Left ventricle myocardium inferior (tissue), 1 donor: ENCODE results near the gene RREB1. TPM values are rescaled to one million over a fixed set of nuclear protein-coding genes. Genes with fewer than 3 reads are reported as not detected.

ENCODE experiments used
- DNase-seq: peaks from one replicate; pipeline ENCODE4 v3.0.0-alpha.2; 2020
- H3K27ac ChIP-seq: fragments of 200-600 bp; replicated peaks from 2 replicates; pipeline ENCODE4 v1.8.0; 2021
- H3K27me3 ChIP-seq: fragments of 200-600 bp; 2 replicates; pipeline ENCODE4 v1.8.0; 2021; ENCODE audit warnings: low read depth
- H3K36me3 ChIP-seq: fragments of 200-600 bp; 2 replicates; pipeline ENCODE4 v1.8.0; 2021
- H3K4me1 ChIP-seq: fragments of 200-600 bp; 2 replicates; pipeline ENCODE4 v1.8.0; 2021
- H3K4me3 ChIP-seq: fragments of 200-600 bp; 2 replicates; pipeline ENCODE4 v1.8.0; 2021; ENCODE audit warnings: mild to moderate bottlenecking, moderate library complexity
- H3K9me3 ChIP-seq: fragments of 200-600 bp; replicated peaks from 2 replicates; pipeline ENCODE4 v1.8.0; 2021
- CTCF ChIP-seq: fragments of 200-600 bp; IDR thresholded peaks from 2 replicates; pipeline ENCODE4 v1.8.0; 2021; ENCODE audit warnings: antibody characterized with exemption, mild to moderate bottlenecking, borderline replicate concordance
- intact Hi-C: fragments of 100-400 bp; cut with micrococcal nuclease; formaldehyde crosslinking; loops from one replicate; pipeline ENCODE4 v1.11.0; 2022
- total RNA-seq: library from RNA; stranded (reverse); fragmentation: NEBNext Ultra II Directional; extraction: Animal tissue kit (Norgen Biotek cat#: 25700); gene quantifications from one replicate; pipeline ENCODE4 v1.2.1, GENCODE V29; 2021
- donor health status: DM: no; HTN: yes; CAD: no; lungs with severe emphysema.

The RREB1 gene
- total RNA-seq, 1 donor from 2014 or later = 33.3 TPM

GRCh38 chr6:7165002-7165889 lies 57.5 kb downstream of the RREB1 start:
- TF ChIP-seq CTCF = no peak
- no peak for DNase-seq
- Histone ChIP-seq H3K27me3 (no peaks in the 10 kb centered on the region), H3K36me3 (no peaks in the 10 kb centered on the region), H3K9me3 (no peaks in the 10 kb centered on the region), H3K27ac (peak overlapping the region; percentile 58), H3K4me3 (no peak overlapping the region), H3K4me1 (peaks cover 95% of the 10 kb centered on the region)
- intact Hi-C loops = no loop called here

- Histone ChIP-seq H3K36me3 (no peaks in the 10 kb centered on the region), H3K4me1 (peaks cover 96% of the 10 kb centered on the region), H3K4me3 (no peak overlapping the region), H3K9me3 (no peaks in the 10 kb centered on the region), H3K27ac (peak overlapping the region; percentile 58), H3K27me3 (no peaks in the 10 kb centered on the region)
- DNase-seq = no peak
- intact Hi-C loops = no loop called here
- TF ChIP-seq CTCF = no peak
Measured at GRCh38 chr6:7165890-7166267, 58.1 kb downstream of the RREB1 start.

DNA sequence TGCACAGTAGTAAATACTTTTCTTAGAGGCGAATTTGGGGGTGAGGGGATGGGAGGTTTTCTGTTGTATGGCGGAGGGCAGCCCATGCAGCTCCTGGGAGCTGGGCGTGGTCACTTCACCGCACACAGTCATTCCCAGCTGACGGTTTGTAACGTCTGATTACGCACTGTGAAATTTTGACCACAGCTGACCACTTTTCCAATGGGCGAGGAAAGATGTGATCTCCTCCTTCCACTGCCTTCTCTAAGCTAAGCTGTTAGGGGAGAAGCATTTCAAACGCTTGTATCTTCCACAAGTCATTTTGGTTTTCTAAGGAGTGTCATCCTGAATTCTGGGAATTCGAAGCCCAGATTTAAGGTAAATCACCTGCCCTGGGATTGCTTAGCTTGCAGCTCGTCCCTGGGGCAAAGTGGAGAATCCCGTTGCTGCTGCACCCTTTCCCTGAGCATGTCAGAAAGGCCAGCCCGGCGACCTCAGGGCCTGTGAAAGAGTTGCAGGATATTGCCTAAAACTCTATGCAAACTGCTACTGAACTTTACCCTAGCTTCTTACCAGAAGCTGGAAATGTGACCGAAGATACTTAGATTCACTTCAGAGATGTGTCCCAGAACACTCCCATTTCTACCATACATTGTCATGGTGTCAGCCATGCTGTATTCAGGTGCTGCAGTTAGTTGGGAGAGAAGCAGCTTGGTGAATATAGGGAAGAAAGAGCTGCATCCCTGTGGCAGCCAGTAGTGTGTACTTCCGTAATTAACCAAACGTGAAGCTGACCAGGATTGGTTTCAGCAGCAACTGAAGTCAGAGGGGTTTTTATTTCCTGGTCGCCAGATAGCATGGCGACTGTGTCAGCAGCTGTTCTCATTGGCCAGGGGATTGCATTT lies 58.9 kb downstream of the RREB1 start:
- TF ChIP-seq CTCF = no peak
- no peak for DNase-seq
- Histone ChIP-seq H3K4me1 (peaks cover 96% of the 10 kb centered on the region), H3K27me3 (no peaks in the 10 kb centered on the region), H3K4me3 (no peak overlapping the region), H3K36me3 (no peaks in the 10 kb centered on the region), H3K9me3 (no peaks in the 10 kb centered on the region), H3K27ac (peak overlapping the region; percentile 4)
- intact Hi-C loops = no loop called here

GRCh38 chr6:7169296-7169721 lies 61.5 kb downstream of the RREB1 start:
- Histone ChIP-seq H3K36me3 (no peaks in the 10 kb centered on the region), H3K27me3 (no peaks in the 10 kb centered on the region), H3K27ac (peak overlapping the region; percentile 66), H3K4me3 (no peak overlapping the region), H3K4me1 (peaks cover 98% of the 10 kb centered on the region), H3K9me3 (no peaks in the 10 kb centered on the region)
- intact Hi-C loops = no loop called here
- no peak for TF ChIP-seq CTCF
- DNase-seq = peak; percentile 61

DNA sequence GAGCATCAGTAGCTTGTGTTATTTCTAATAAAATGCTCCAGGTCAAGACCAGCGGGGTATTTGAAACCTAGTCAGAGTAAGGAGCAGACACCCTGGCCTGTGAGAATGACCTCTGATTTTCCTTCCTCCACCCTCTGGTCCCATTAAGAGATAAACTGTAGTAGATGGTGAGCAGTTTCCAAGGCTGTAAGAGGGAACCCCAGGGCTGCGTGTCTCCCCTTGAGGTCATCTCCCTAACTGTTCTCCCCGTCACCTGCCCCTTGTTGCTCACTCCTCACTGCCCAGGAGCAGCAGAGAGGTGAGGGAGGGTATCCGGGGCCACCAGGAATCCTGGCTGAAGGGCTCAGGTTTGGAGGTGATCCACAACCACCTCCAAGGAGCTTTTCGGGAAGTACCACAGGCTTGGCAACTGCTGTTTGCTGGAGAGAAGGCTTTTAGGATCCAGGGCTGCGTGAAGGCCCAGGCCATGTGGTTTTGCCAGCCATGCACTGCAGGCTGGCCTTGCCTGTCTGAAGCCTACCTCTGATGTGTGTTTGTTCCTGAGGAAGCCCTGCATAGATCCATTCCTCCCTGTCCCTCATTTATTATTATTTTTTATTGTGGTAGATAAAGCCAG lies 62.5 kb downstream of the RREB1 start:
- no peak for TF ChIP-seq CTCF
- intact Hi-C loops = no loop called here
- H3K27me3 ChIP-seq = no peaks in the 10 kb centered on the region
- no peaks in the 10 kb centered on the region for H3K9me3 ChIP-seq
- peaks cover 96% of the 10 kb centered on the region for H3K4me1 ChIP-seq
- DNase-seq = no peak
- no peak overlapping the region for H3K4me3 ChIP-seq
- H3K27ac ChIP-seq = peak overlapping the region; percentile 66
- no peaks in the 10 kb centered on the region for H3K36me3 ChIP-seq
